ENCODE results near the gene OCSTAMP. TPM values are rescaled to one million over a fixed set of nuclear protein-coding genes. Genes with fewer than 3 reads are reported as not detected.

The OCSTAMP gene
- total RNA-seq, 1 donor from 2014 or later = not detected

GRCh38 chr20:46509523-46509922, 40.9 kb downstream of the OCSTAMP start:
- Mint-ChIP-seq H3K27ac (no peak overlapping the region), H3K9me3 (peaks cover 13% of the 10 kb centered on the region), H3K36me3 (peaks cover 53% of the 10 kb centered on the region), H3K4me3 (no peak overlapping the region), H3K4me1 (ENCODE audit: unreplicated experiment) (no peaks in the 10 kb centered on the region), H3K27me3 (no peaks in the 10 kb centered on the region)
- TF ChIP-seq, protein P1, sequence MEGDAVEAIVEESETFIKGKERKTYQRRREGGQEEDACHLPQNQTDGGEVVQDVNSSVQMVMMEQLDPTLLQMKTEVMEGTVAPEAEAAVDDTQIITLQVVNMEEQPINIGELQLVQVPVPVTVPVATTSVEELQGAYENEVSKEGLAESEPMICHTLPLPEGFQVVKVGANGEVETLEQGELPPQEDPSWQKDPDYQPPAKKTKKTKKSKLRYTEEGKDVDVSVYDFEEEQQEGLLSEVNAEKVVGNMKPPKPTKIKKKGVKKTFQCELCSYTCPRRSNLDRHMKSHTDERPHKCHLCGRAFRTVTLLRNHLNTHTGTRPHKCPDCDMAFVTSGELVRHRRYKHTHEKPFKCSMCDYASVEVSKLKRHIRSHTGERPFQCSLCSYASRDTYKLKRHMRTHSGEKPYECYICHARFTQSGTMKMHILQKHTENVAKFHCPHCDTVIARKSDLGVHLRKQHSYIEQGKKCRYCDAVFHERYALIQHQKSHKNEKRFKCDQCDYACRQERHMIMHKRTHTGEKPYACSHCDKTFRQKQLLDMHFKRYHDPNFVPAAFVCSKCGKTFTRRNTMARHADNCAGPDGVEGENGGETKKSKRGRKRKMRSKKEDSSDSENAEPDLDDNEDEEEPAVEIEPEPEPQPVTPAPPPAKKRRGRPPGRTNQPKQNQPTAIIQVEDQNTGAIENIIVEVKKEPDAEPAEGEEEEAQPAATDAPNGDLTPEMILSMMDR (conservative IDR thresholded peaks at IDR 0.05) = no peak
- no peak for DNase-seq (ENCODE audit: extremely low spot score, unreplicated experiment)

DNA sequence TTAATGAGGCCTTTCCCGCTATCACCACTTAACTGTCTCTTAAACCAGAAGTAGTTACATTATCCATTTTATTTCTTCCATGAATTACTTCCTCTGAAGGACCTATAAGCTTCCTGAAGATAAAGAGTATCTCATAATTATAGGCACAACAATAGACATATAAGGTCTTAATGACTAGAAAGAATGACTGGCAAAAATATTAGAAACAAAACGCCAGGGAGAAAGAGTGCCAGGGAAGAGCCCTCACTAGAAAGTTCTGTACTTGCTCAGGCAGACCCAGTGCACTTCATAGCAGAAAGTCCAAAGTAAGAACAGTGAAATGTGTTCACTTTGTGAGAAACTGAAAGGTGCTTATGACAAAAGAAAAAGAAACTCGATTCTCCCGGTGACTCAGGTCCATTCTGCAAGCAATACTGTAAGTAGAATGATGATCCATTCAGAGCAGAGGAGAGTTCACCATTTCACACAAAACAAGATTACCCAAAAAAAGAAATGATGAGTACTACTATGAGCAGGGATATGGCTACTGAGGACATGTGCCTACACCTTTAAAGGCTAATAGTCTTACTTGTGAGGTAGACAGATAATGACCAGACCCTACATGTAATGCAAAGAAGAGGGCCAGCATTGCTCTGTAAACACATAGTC, 42.6 kb downstream of the OCSTAMP start:
- Mint-ChIP-seq H3K4me1 (ENCODE audit: unreplicated experiment) (no peaks in the 10 kb centered on the region), H3K9me3 (peaks cover 25% of the 10 kb centered on the region), H3K36me3 (peaks cover 70% of the 10 kb centered on the region), H3K4me3 (no peak overlapping the region), H3K27ac (no peak overlapping the region), H3K27me3 (no peaks in the 10 kb centered on the region)
- TF ChIP-seq, protein P1 (conservative IDR thresholded peaks at IDR 0.05) = no peak
- DNase-seq (ENCODE audit: extremely low spot score, unreplicated experiment) = no peak

DNA sequence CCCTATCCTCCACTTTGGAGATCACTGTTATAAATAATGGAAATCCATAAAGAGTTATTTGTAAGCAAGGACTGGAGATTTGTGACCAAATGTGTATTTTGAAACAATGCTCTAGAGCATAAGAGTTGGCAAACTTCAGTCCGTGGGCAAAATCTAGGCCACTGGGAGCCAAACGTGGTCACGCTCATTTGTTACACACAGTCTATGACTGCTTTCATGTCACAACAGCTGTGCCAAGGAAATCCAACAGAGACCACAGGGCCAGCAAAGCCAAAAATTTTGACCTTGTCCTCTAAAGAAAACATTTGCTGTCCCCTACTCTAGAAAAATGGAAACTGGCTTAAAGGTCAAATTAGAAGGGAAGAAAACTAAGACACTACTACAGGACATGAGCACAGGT, 44.9 kb downstream of the OCSTAMP start:
- H3K27me3 Mint-ChIP-seq = no peaks in the 10 kb centered on the region
- H3K27ac Mint-ChIP-seq = no peak overlapping the region
- TF ChIP-seq, protein P1 (conservative IDR thresholded peaks at IDR 0.05) = no peak
- DNase-seq (ENCODE audit: extremely low spot score, unreplicated experiment) = no peak
- peaks cover 71% of the 10 kb centered on the region for H3K36me3 Mint-ChIP-seq
- no peaks in the 10 kb centered on the region for H3K4me1 Mint-ChIP-seq (ENCODE audit: unreplicated experiment)
- H3K9me3 Mint-ChIP-seq = peaks cover 38% of the 10 kb centered on the region
- H3K4me3 Mint-ChIP-seq = no peak overlapping the region

DNA sequence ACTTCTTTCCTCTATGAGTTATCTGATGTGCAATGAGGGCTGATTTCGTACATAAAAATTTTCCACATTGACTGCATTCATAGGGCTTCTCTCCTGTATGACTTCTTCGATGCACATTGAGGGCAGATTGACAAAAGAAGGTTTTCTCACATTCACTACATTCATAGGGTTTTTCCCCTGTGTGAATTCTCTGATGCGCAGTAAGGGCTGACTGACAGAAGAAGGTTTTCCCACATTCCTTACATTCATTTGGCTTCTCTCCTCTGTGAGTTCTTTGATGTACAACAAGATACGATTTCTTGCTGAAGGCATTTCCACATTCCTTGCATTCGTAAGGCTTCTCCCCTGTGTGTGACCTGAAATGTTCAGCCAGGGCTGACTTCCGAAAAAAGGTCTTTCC, 48.5 kb downstream of the OCSTAMP start:
- TF ChIP-seq, protein P1 (conservative IDR thresholded peaks at IDR 0.05) = no peak
- Mint-ChIP-seq H3K4me3 (no peak overlapping the region), H3K27me3 (no peaks in the 10 kb centered on the region), H3K36me3 (peaks cover 73% of the 10 kb centered on the region), H3K9me3 (peaks cover 42% of the 10 kb centered on the region), H3K27ac (no peak overlapping the region), H3K4me1 (ENCODE audit: unreplicated experiment) (no peaks in the 10 kb centered on the region)
- DNase-seq (ENCODE audit: extremely low spot score, unreplicated experiment) = no peak

DNA sequence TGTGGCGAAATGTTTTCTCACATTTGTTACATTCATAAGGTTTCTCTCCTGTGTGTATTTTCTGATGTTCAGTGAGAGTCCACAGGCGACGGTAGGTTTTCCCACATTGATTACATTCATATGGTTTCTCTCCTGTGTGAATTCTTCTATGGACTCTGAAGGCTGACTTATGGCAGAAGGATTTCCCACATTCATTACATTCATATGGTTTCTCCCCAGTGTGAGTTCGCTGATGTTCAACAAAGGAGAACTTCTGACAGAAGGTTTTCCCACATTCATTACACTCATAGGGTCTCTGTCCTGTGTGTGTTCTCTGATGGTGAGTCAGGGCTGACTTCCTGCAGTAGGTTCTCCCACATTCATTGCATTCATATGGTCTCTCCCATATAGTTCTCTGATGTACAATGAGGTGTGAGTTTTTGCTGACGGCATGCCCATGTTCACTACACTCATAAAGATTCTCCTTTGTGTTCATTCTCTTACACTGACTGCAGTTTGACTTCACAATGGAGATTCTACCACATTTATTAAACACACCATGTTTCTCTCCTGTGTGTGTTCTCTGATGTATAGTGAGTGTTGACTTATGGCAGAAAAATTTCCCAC, 49.0 kb downstream of the OCSTAMP start:
- no peaks in the 10 kb centered on the region for H3K4me1 Mint-ChIP-seq (ENCODE audit: unreplicated experiment)
- peaks cover 42% of the 10 kb centered on the region for H3K9me3 Mint-ChIP-seq
- H3K27ac Mint-ChIP-seq = no peak overlapping the region
- peaks cover 78% of the 10 kb centered on the region for H3K36me3 Mint-ChIP-seq
- TF ChIP-seq, protein P1 (conservative IDR thresholded peaks at IDR 0.05) = no peak
- H3K4me3 Mint-ChIP-seq = no peak overlapping the region
- H3K27me3 Mint-ChIP-seq = no peaks in the 10 kb centered on the region
- DNase-seq (ENCODE audit: extremely low spot score, unreplicated experiment) = no peak

All from type B pancreatic cell (in vitro differentiated cells).